GM12891 (cell line): Measurements from ENCODE around the gene PLCB1.

ENCODE experiments used
- POLR2A ChIP-seq: IDR thresholded peaks from 2 replicates; pipeline ENCODE4 v1.6.1; 2011; ENCODE audit warnings: low read depth, low read length, control low read depth
- POLR2AphosphoS5 ChIP-seq: IDR thresholded peaks from 2 replicates; pipeline ENCODE4 v1.6.1; 2011; ENCODE audit warnings: low read depth, low read length, control low read depth
- POU2F2 ChIP-seq: IDR thresholded peaks from 2 replicates; pipeline ENCODE4 v1.6.1; 2011; ENCODE audit warnings: low read depth, mild to moderate bottlenecking, control low read depth, low read length, moderate library complexity
- SPI1 ChIP-seq: IDR thresholded peaks from 2 replicates; pipeline ENCODE4 v1.6.1; 2011; ENCODE audit warnings: low read depth, low read length, control low read depth
- TAF1 ChIP-seq: IDR thresholded peaks from 2 replicates; pipeline ENCODE4 v1.6.1; 2011; ENCODE audit warnings: low read depth, low read length, control low read depth

- TF ChIP-seq TAF1 (no peak), POU2F2 (no peak), SPI1 (no peak), POLR2A (no peak), POLR2AphosphoS5 (no peak)
Measured at GRCh38 chr20:8406391-8406790, 274.3 kb downstream of the PLCB1 start.
